H9 (cell line): ENCODE data around the gene EAF1. TPM values are rescaled to one million over a fixed set of nuclear protein-coding genes. Genes with fewer than 3 reads are reported as not detected.

ENCODE experiments used
- DNase-seq: peaks from one replicate; pipeline ENCODE4 v3.0.0-alpha.2; 2017
- H2AFZ ChIP-seq: one replicate; pipeline ENCODE4 v1.6.1; 2013; ENCODE audit warnings: mild to moderate bottlenecking, low read length, control low read depth, moderate library complexity
- H2AK5ac ChIP-seq: 2 replicates; pipeline ENCODE4 v1.6.1; 2013; ENCODE audit warnings: low read length, control low read depth, mixed read lengths; ENCODE audit not compliant: insufficient read length
- H2BK120ac ChIP-seq: one replicate; pipeline ENCODE4 v1.6.1; 2013; ENCODE audit warnings: low read depth, mild to moderate bottlenecking, low read length, control low read depth, inconsistent platforms; ENCODE audit not compliant: poor library complexity, severe bottlenecking
- H2BK12ac ChIP-seq: 2 replicates; pipeline ENCODE4 v1.6.1; 2013; ENCODE audit warnings: low read length, control low read depth, mixed read lengths, low read depth; ENCODE audit not compliant: insufficient read length
- H2BK15ac ChIP-seq: 2 replicates; pipeline ENCODE4 v1.6.1; 2013; ENCODE audit warnings: low read depth, low read length, control low read depth
- H2BK20ac ChIP-seq: one replicate; pipeline ENCODE4 v1.6.1; 2013; ENCODE audit warnings: low read depth, mild to moderate bottlenecking, low read length, control low read depth, inconsistent platforms; ENCODE audit not compliant: poor library complexity, severe bottlenecking
- H2BK5ac ChIP-seq: 2 replicates; pipeline ENCODE4 v1.6.1; 2013; ENCODE audit warnings: low read length, control low read depth, mixed read lengths; ENCODE audit not compliant: insufficient read length
- H3K14ac ChIP-seq: 2 replicates; pipeline ENCODE4 v1.6.1; 2013; ENCODE audit warnings: low read length, control low read depth; ENCODE audit not compliant: insufficient read depth
- H3K18ac ChIP-seq: 2 replicates; pipeline ENCODE4 v1.6.1; 2013; ENCODE audit warnings: low read depth, mild to moderate bottlenecking, mixed read lengths, low read length, control low read depth; ENCODE audit not compliant: insufficient read length
- H3K23ac ChIP-seq: 2 replicates; pipeline ENCODE4 v1.6.1; 2013; ENCODE audit warnings: low read length, control low read depth, mixed read lengths, low read depth; ENCODE audit not compliant: insufficient read length
- H3K23me2 ChIP-seq: 2 replicates; pipeline ENCODE4 v1.6.1; 2013; ENCODE audit warnings: low read depth, mild to moderate bottlenecking, mixed read lengths, low read length, control low read depth; ENCODE audit not compliant: insufficient read length, poor library complexity, severe bottlenecking
- H3K27ac ChIP-seq: 2 replicates; pipeline ENCODE4 v1.5.1; 2013; ENCODE audit warnings: low read length, control low read depth, mixed read lengths, low read depth; ENCODE audit not compliant: insufficient read length
- H3K27me3 ChIP-seq: 2 replicates; pipeline ENCODE4 v1.6.1; 2013; ENCODE audit warnings: low read length, control low read depth, inconsistent platforms; ENCODE audit not compliant: insufficient read depth
- H3K4ac ChIP-seq: 2 replicates; pipeline ENCODE4 v1.6.1; 2013; ENCODE audit warnings: low read depth, mild to moderate bottlenecking, control low read depth, inconsistent platforms, low read length, moderate library complexity
- H3K4me1 ChIP-seq: 2 replicates; pipeline ENCODE4 v1.6.1; 2013; ENCODE audit warnings: low read length, control low read depth, inconsistent platforms; ENCODE audit not compliant: insufficient read depth
- H3K4me2 ChIP-seq: 2 replicates; pipeline ENCODE4 v1.6.1; 2013; ENCODE audit warnings: low read length, control low read depth, mixed read lengths; ENCODE audit not compliant: insufficient read length, insufficient read depth
- H3K56ac ChIP-seq: 2 replicates; pipeline ENCODE4 v1.6.1; 2013; ENCODE audit warnings: low read depth, mild to moderate bottlenecking, mixed read lengths, low read length, control low read depth; ENCODE audit not compliant: insufficient read length
- H3K79me1 ChIP-seq: 2 replicates; pipeline ENCODE4 v1.6.1; 2013; ENCODE audit warnings: low read depth, mild to moderate bottlenecking, moderate library complexity, low read length, control low read depth, inconsistent platforms; ENCODE audit not compliant: insufficient read depth, poor library complexity, severe bottlenecking
- H3K79me2 ChIP-seq: 2 replicates; pipeline ENCODE4 v1.6.1; 2013; ENCODE audit warnings: low read length, control low read depth, inconsistent platforms; ENCODE audit not compliant: insufficient read depth
- H3K9ac ChIP-seq: 2 replicates; pipeline ENCODE4 v1.6.1; 2013; ENCODE audit warnings: low read length, control low read depth, mixed read lengths; ENCODE audit not compliant: insufficient read length; ENCODE audit errors: extremely low read depth
- H3K9me3 ChIP-seq: one replicate; pipeline ENCODE4 v1.6.1; 2013; ENCODE audit warnings: low read depth, low read length, inconsistent platforms; ENCODE audit not compliant: control insufficient read depth
- H3T11ph ChIP-seq: one replicate; pipeline ENCODE4 v1.6.1; 2013; ENCODE audit warnings: mild to moderate bottlenecking, low read length, control low read depth, inconsistent platforms
- H4K20me1 ChIP-seq: one replicate; pipeline ENCODE4 v1.6.1; 2013; ENCODE audit not compliant: control insufficient read depth, insufficient read length, insufficient read depth
- H4K5ac ChIP-seq: 2 replicates; pipeline ENCODE4 v1.6.1; 2013; ENCODE audit warnings: low read depth, mild to moderate bottlenecking, mixed read lengths, low read length, control low read depth; ENCODE audit not compliant: insufficient read length
- H4K8ac ChIP-seq: replicated peaks from 2 replicates; pipeline ENCODE4 v1.6.1; 2013; ENCODE audit warnings: low read length, control low read depth, mixed read lengths, low read depth; ENCODE audit not compliant: insufficient read length
- H4K91ac ChIP-seq: 2 replicates; pipeline ENCODE4 v1.6.1; 2013; ENCODE audit warnings: low read depth, mild to moderate bottlenecking, moderate library complexity, mixed read lengths, low read length, control low read depth; ENCODE audit not compliant: insufficient read length
- H3K27ac Mint-ChIP-seq, 3 experiments: 2 replicates in 2 of 3; 3 replicates in 1 of 3; pipeline ENCODE4 v1.8.0; 2020 to 2021; ENCODE audit warnings: mixed read lengths in 3 of 3, mild to moderate bottlenecking in 1 of 3, moderate library complexity in 1 of 3
- H3K27me3 Mint-ChIP-seq: 2 replicates; pipeline ENCODE4 v1.8.0; 2021; ENCODE audit warnings: low read depth, mild to moderate bottlenecking, moderate library complexity, mixed read lengths
- H3K36me3 Mint-ChIP-seq, 3 experiments: 2 replicates in 2 of 3; 3 replicates in 1 of 3; pipeline ENCODE4 v1.8.0; 2020 to 2021; ENCODE audit warnings: low read depth in 3 of 3, mixed read lengths in 3 of 3; ENCODE audit not compliant: insufficient read depth in 1 of 3
- H3K4me1 Mint-ChIP-seq, 2 experiments: 2 replicates each; pipeline ENCODE4 v1.8.0; 2020; ENCODE audit warnings: mixed read lengths in 2 of 2
- H3K4me3 Mint-ChIP-seq, 2 experiments: 2 replicates in 1 of 2; 3 replicates in 1 of 2; pipeline ENCODE4 v1.8.0; 2020 to 2021; ENCODE audit warnings: mild to moderate bottlenecking in 2 of 2, mixed read lengths in 2 of 2, moderate library complexity in 1 of 2
- H3K9me3 Mint-ChIP-seq, 2 experiments: 2 replicates in 1 of 2; 3 replicates in 1 of 2; pipeline ENCODE4 v1.8.0; 2020; ENCODE audit warnings: mild to moderate bottlenecking in 2 of 2, mixed read lengths in 2 of 2, moderate library complexity in 1 of 2
- WGBS: extraction: QIAGEN DNeasy Blood & Tissue Kit; methylation state at CpG from one replicate; pipeline ENCODE4 v1.1.7; 2013; ENCODE audit warnings: missing lambda C conversion rate, low lambda C conversion rate, mixed read lengths; ENCODE audit not compliant: insufficient read length; ENCODE audit errors: extremely low coverage; 5-methylcytosine and 5-hydroxymethylcytosine counted together
- total RNA-seq: library from RNA; stranded (reverse); gene quantifications from 2 replicates; pipeline ENCODE4 v1.2.1, GENCODE V29; 2021
- TF ChIP-seq, protein P1 (sequence below): fragments of 200-600 bp; sonication (generic); conservative IDR thresholded peaks from 3 replicates; pipeline ENCODE4 v1.8.0; 2021; ENCODE audit warnings: antibody characterized with exemption, mild to moderate bottlenecking

EAF1 gene
- total RNA-seq, 1 experiment from 2014 or later: 34.3 TPM

DNA sequence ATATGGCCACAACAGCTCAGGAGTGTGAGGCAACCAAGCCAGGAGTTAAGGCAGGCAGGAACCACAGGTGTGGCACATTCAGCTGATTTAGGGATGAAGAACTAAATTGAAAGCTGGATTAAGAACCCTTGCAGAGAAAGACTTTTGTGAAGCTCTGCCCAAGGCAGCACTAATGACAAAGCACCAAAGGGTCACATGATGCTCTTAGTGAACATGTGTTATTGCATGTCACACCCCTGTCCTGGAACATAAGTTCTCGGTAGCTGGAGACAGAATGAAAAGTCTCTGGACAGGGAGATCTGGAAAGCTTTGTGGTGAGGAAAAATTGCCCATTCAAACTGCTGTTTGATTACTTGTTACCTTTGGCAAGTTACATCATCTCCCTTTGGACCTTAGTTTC is 3.2 kb downstream of the EAF1 start:
- Histone ChIP-seq H3K56ac (no peak overlapping the region), H4K8ac (no peak overlapping the region), H2BK12ac (no peak overlapping the region), H2AFZ (no peak overlapping the region), H3K18ac (no peak overlapping the region), H3K4me2 (no peak overlapping the region), H4K5ac (no peak overlapping the region), H2BK15ac (no peak overlapping the region), H2BK20ac (no peak overlapping the region), H3K79me1 (no peaks in the 10 kb centered on the region), H3K9me3 (no peaks in the 10 kb centered on the region), H3K27ac (no peak overlapping the region), H3K23me2 (peaks cover 19% of the 10 kb centered on the region), H3K4me1 (no peaks in the 10 kb centered on the region), H3K23ac (no peak overlapping the region), H4K20me1 (no peaks in the 10 kb centered on the region), H3K9ac (no peak overlapping the region), H3T11ph (no peak overlapping the region), H2BK5ac (no peak overlapping the region), H3K4ac (no peak overlapping the region), H4K91ac (no peak overlapping the region), H3K14ac (no peak overlapping the region), H3K79me2 (peaks cover 13% of the 10 kb centered on the region; the same call in 1 of the 2 replicates), H2BK120ac (no peak overlapping the region), H2AK5ac (no peak overlapping the region), H3K27me3 (no peaks in the 10 kb centered on the region)
- Mint-ChIP-seq H3K27me3 (no peaks in the 10 kb centered on the region; the same call in 1 of the 2 replicates), H3K4me3 (no peak overlapping the region), H3K4me1 (peaks cover 22 to 24% of the 10 kb centered on the region in 2 experiments), H3K27ac (peak overlapping the region in 1 of 3 experiments; percentile 35; a peak in 1 of 7 replicates), H3K9me3 (no peaks in the 10 kb centered on the region), H3K36me3 (peaks cover 12 to 51% (median 50%) of the 10 kb centered on the region in 3 experiments; a peak in 6 of 7 replicates)
- TF ChIP-seq, protein P1, sequence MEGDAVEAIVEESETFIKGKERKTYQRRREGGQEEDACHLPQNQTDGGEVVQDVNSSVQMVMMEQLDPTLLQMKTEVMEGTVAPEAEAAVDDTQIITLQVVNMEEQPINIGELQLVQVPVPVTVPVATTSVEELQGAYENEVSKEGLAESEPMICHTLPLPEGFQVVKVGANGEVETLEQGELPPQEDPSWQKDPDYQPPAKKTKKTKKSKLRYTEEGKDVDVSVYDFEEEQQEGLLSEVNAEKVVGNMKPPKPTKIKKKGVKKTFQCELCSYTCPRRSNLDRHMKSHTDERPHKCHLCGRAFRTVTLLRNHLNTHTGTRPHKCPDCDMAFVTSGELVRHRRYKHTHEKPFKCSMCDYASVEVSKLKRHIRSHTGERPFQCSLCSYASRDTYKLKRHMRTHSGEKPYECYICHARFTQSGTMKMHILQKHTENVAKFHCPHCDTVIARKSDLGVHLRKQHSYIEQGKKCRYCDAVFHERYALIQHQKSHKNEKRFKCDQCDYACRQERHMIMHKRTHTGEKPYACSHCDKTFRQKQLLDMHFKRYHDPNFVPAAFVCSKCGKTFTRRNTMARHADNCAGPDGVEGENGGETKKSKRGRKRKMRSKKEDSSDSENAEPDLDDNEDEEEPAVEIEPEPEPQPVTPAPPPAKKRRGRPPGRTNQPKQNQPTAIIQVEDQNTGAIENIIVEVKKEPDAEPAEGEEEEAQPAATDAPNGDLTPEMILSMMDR: no peak
- DNase-seq: no peak
- no CpG with 5 or more reads among the region's 1 CpG for WGBS
